Measurements from ENCODE around the gene DAPK2. TPM values are rescaled to one million over a fixed set of nuclear protein-coding genes. Genes with fewer than 3 reads are reported as not detected.

DAPK2 gene
- total RNA-seq, 4 donors from 2014 or later = 13.1 to 30.8 (median 26.4) TPM

- TF ChIP-seq POLR2A (IDR thresholded peaks at IDR 0.05) (no peak), EP300 (IDR thresholded peaks at IDR 0.05) (no peak), POLR2AphosphoS5 (IDR thresholded peaks at IDR 0.05) (no peak)
- DNase-seq (ENCODE audit: low spot score in 2 of 2) = no peak
- WGBS = 73% methylated on average over 5 of the region's 5 CpGs
- Histone ChIP-seq H3K9me3 (no peaks in the 10 kb centered on the region), H3K4me3 (no peak overlapping the region), H3K27me3 (no peaks in the 10 kb centered on the region), H3K27ac (no peak overlapping the region), H3K36me3 (no peaks in the 10 kb centered on the region), H3K4me1 (no peaks in the 10 kb centered on the region)
Measured at GRCh38 chr15:63877713-63878271, 168.5 kb downstream of the DAPK2 start.

- DNase-seq (ENCODE audit: low spot score in 2 of 2) = peak in 1 of 2 donors; percentile 11
- Histone ChIP-seq H3K4me1 (no peaks in the 10 kb centered on the region), H3K27me3 (no peaks in the 10 kb centered on the region), H3K27ac (no peak overlapping the region), H3K9me3 (no peaks in the 10 kb centered on the region), H3K4me3 (no peak overlapping the region), H3K36me3 (no peaks in the 10 kb centered on the region)
- TF ChIP-seq CTCF (IDR thresholded peaks at IDR 0.05) = no peak
- no peak for TF ChIP-seq POLR2AphosphoS5 (IDR thresholded peaks at IDR 0.05)
- no peak for TF ChIP-seq POLR2A (IDR thresholded peaks at IDR 0.05)
- TF ChIP-seq EP300 (IDR thresholded peaks at IDR 0.05) = no peak
- 54% methylated on average over 9 of the region's 9 CpGs for WGBS
Measured at GRCh38 chr15:63876085-63876662, 170.1 kb downstream of the DAPK2 start.

- H3K36me3 ChIP-seq = no peaks in the 10 kb centered on the region
- no peaks in the 10 kb centered on the region for H3K27me3 ChIP-seq
- H3K27ac ChIP-seq = no peak overlapping the region
- H3K4me3 ChIP-seq = no peak overlapping the region
- peak; percentile 7 to 30 for DNase-seq (ENCODE audit: low spot score in 2 of 2)
- WGBS = 52% methylated on average over 4 of the region's 4 CpGs
- H3K4me1 ChIP-seq = no peaks in the 10 kb centered on the region
- no peak for TF ChIP-seq CTCF (IDR thresholded peaks at IDR 0.05)
- TF ChIP-seq POLR2AphosphoS5 (IDR thresholded peaks at IDR 0.05) = no peak
- TF ChIP-seq EP300 (IDR thresholded peaks at IDR 0.05) = no peak
- no peak for TF ChIP-seq POLR2A (IDR thresholded peaks at IDR 0.05)
- H3K9me3 ChIP-seq = no peaks in the 10 kb centered on the region
Measured at GRCh38 chr15:63874616-63875015, 171.7 kb downstream of the DAPK2 start.

GRCh38 chr15:63872759-63873510 is 173.3 kb downstream of the DAPK2 start:
- no peak overlapping the region for H3K4me3 ChIP-seq
- no peaks in the 10 kb centered on the region for H3K36me3 ChIP-seq
- H3K9me3 ChIP-seq = no peaks in the 10 kb centered on the region
- 87% methylated on average over 8 of the region's 8 CpGs for WGBS
- peak; percentile 6 to 10 for DNase-seq (ENCODE audit: low spot score in 2 of 2)
- TF ChIP-seq CTCF (IDR thresholded peaks at IDR 0.05) (no peak), POLR2A (IDR thresholded peaks at IDR 0.05) (no peak), POLR2AphosphoS5 (IDR thresholded peaks at IDR 0.05) (no peak), EP300 (IDR thresholded peaks at IDR 0.05) (no peak)
- no peaks in the 10 kb centered on the region for H3K27me3 ChIP-seq
- H3K4me1 ChIP-seq = no peaks in the 10 kb centered on the region
- H3K27ac ChIP-seq = no peak overlapping the region

- Histone ChIP-seq H3K4me1 (no peaks in the 10 kb centered on the region), H3K36me3 (no peaks in the 10 kb centered on the region), H3K4me3 (no peak overlapping the region), H3K27me3 (no peaks in the 10 kb centered on the region), H3K27ac (no peak overlapping the region), H3K9me3 (no peaks in the 10 kb centered on the region)
- 74% methylated on average over 5 of the region's 6 CpGs for WGBS
- TF ChIP-seq POLR2AphosphoS5 (IDR thresholded peaks at IDR 0.05) (no peak), POLR2A (IDR thresholded peaks at IDR 0.05) (no peak), EP300 (IDR thresholded peaks at IDR 0.05) (no peak), CTCF (IDR thresholded peaks at IDR 0.05) (no peak)
- DNase-seq (ENCODE audit: low spot score in 2 of 2) = no peak
Measured at GRCh38 chr15:63870487-63871209, 175.6 kb downstream of the DAPK2 start.
